GM18519 (cell line): ENCODE measurements around the gene SCP2.

Experiments
- ATAC-seq: cut with Tn5 transposase; IDR thresholded peaks from one replicate; pipeline ENCODE4 v1.9.1; 2021; ENCODE audit warnings: mild to moderate bottlenecking, moderate library complexity; ENCODE audit not compliant: unreplicated experiment, low FRiP score

The SCP2 gene

DNA sequence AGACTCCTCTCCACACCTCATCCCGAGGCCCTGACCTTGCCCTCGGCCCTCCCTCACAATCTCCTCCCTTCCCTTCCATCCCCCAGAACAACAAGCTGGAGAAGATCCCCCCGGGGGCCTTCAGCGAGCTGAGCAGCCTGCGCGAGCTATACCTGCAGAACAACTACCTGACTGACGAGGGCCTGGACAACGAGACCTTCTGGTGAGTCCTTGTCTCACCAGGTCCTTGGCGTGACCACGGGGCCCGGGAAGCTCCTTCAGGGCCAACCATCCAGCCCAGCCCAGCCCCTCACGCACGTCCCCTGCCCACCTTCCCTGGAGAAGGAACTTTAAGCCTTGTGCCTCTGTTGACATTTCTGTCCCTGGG is 150.5 kb downstream of the SCP2 start:
- no peak for ATAC-seq

DNA sequence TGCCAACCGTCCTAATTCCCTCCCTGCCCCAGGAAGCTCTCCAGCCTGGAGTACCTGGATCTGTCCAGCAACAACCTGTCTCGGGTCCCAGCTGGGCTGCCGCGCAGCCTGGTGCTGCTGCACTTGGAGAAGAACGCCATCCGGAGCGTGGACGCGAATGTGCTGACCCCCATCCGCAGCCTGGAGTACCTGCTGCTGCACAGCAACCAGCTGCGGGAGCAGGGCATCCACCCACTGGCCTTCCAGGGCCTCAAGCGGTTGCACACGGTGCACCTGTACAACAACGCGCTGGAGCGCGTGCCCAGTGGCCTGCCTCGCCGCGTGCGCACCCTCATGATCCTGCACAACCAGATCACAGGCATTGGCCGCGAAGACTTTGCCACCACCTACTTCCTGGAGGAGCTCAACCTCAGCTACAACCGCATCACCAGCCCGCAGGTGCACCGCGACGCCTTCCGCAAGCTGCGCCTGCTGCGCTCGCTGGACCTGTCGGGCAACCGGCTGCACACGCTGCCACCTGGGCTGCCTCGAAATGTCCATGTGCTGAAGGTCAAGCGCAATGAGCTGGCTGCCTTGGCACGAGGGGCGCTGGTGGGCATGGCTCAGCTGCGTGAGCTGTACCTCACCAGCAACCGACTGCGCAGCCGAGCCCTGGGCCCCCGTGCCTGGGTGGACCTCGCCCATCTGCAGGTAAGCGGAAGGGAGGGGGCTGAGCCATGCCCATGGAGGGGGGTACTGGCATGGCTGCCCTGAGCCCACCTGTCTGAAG is 151.4 kb downstream of the SCP2 start:
- ATAC-seq: no peak

DNA sequence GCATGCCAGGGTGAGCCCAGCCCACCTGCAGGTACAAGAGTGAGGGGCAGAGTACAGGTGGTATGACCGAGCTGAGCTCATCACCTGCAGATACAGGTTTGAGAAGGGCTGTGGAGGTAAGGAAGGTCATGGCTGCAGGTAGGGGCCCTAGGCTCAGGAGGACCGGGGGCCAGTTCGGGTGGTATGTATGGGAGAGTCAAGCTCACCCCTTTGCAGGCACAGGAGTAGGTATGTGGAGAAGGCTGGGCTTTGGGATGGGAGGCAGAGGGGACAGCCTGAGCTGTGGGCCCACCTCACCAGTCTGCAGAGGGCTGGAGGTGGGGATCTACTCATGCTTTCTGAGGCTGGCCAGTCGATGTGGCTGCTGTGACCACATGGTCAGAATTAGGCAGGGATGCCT is 152.2 kb downstream of the SCP2 start:
- no peak for ATAC-seq

GRCh38 chr1:53080041-53080440 is 153.0 kb downstream of the SCP2 start:
- ATAC-seq: no peak

DNA sequence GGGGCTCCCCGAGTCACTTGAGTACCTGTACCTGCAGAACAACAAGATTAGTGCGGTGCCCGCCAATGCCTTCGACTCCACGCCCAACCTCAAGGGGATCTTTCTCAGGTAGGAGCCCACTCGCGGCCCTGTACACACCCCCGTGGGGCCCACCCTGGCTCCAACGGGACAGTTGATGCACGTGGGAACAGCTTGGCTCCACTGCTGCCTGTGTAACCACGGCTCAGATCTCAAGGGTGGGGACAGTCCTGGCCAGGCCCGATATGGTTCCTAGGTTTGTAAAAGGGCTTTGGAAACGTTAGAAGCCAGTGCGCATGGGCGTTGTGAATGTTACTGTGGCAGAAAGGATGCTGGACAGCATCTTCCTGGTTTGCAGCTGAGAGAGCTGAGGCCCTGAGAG is 153.7 kb downstream of the SCP2 start:
- ATAC-seq: no peak

GRCh38 chr1:53081384-53082066 is 154.4 kb downstream of the SCP2 start:
- ATAC-seq: no peak

DNA sequence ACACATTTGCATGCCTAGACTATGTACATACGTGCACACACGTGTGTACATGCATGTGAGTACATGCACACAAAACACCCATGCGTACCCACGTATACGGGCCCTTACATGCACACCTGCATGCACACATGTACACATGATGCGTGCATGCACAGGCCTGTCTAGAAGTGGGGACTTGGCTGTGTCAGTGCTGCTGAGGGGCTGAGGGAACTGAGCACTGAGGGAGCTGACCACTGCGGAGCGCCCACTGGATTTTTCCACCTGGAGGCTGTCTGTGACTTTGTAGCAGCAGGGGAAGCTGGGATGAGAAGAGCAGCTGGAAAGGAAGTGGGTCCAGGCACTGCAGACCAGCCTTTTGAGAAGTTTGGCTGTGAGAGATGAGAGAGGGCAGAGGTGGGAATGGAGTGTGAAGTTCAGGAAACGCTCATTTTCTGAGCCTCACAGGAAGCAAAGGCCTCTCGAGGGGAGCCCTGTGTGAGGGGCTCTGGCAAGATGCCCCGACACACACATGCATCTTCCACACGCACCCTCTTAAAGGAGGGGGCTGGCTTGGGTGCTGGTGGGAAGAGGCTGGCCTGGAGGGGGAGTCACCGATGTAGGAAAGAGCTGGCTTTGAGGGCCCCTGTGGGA is 155.9 kb downstream of the SCP2 start:
- ATAC-seq: no peak

DNA sequence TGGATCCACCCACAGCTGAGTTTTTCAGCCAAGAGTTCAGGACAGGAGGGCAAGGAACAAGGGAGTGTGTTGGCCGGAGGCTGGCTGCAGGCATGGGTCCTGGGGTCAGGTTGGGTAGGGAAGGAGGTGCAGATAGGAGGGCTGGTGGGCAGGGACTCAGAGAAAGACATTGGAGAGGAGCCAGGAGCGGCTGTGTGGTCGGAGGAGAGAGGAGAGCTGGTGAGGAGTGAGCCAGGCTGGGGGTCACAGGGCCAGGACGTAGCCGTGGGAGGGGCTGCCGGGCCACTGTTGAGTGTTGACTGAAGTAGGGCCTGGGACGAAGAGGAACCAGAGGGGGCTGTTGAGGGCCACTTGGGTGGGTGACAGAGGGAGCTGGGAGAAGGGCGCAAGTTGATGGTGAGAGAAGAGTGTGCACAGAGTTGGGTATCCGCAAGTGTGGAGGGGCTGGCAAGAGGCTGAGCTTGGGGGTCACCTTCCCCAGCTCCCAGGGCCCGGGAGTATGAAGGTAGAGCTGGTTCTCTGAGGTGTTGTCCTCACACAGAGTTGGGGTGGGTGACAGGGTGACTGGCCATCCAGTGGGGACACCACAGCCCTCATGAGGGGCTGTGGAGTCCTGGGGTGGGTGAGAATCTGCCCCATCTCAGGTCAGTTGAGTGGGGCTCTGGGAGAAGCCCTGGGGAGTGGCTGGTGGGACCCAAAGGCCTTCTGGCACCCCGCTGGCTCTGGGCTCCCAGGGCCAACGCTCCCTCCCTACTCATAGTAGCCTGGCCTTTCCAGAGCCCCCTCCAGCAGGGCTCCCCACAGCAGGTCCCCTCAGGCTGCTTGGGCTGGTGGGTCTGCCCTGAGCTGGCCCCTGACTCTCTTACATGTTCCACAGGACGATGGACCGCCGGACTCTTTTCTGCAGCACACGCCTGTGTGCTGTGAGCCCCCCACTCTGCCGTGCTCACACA is 156.8 kb downstream of the SCP2 start:
- no peak for ATAC-seq

- no peak for ATAC-seq
These were observed 157.5 kb downstream of the SCP2 start for GRCh38 chr1:53084589-53084971.

DNA sequence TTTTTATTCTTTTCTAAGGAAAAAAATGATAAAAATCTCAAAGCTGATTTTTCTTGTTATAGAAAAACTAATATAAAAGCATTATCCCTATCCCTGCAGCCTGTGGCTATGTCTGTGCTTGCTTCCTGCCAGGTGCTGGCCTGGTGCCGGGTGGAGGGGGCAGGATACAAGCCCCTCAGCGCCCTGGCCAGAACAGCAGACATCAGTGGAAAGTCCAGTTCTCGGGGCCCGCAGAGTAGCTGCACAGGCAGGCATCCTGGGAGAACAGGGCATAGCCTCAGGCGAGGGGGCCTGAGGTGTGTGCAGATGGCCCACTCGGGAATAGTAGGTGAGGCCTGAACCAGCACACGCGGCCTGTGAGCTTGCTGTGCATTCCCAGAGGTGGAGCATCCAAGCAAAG is 158.3 kb downstream of the SCP2 start:
- ATAC-seq: no peak

GRCh38 chr1:53086491-53087070 is 159.5 kb downstream of the SCP2 start:
- no peak for ATAC-seq

DNA sequence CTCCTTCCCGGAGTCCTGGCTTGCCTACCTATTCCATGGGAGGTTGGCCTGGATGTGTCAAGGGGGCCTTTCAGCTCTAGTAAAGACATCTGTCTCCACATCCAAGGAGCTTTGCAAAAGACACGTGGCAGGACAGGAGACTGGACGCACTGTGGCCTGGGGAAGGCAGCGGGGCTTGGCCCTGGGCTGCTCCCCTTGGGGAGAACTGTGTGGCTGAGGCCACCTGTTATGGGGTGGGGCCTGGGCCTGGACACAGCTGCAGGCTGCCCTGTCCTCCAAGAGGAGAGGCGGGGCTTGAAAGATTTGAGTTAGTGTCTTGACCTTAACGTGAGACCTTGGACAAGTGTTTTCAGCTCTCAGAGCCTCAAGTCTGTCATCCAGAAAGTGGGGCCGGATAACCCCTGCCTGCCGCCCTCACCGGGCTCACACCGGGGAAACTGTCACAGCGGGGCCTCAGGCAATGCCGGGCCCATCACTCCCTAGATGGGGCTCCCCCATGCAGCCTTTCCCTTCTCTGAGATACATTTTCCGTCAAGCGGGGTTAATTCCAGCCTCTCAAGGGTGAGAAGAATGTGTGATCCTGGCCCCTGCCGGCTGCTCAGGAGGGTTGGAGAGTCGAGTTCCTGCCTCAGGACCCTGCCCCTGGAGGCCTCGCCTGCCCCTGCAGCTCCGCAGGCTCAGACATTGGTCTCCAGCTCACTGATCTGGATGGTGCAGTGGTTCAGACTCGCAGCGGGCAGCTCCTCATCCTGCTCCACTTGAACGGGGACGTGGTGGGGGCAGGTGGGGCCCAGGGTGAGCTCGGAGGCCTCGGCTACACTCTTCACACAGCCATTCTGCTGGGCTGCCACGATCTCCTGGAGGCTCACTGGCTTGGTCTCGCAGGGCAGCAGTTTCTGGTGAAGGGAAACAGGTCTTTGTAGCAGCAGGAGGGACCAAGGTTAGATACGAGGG is 160.5 kb downstream of the SCP2 start:
- no peak for ATAC-seq

DNA sequence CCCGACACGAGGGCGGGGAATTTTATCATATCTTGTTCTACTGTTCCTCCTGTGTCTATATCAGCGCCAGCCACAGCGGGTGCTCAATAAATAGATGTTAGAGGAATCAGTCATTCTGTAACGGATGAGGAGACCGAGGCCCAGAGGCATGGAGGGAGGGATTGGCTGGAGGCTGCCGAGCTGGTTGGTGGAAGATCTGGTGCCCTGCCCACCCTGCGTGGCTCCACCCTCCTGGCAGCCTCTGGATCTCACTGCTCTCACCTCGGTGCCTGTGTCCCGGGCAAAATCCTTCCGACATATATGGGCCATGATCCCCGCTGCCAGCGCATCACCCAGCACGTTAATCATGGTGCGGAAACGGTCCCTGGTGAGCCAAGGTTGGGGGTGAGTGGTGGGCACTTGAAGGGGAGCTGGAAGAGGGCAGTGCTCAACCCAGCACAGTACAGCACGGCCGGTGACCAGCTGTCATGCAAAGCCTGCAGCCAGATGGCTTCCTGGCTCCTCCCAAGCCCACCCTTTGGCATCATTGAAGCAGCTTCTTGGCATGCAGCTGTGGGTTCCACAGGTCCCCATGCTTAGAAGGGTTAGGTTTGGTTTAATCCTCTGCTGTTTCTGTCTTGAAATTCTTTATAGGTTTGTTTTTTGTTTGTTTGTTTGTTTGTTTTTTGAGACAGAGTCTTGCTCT is 161.7 kb downstream of the SCP2 start:
- no peak for ATAC-seq

GRCh38 chr1:53089478-53090226 is 162.6 kb downstream of the SCP2 start:
- ATAC-seq: no peak

GRCh38 chr1:53090227-53091147 is 163.4 kb downstream of the SCP2 start:
- no peak for ATAC-seq

DNA sequence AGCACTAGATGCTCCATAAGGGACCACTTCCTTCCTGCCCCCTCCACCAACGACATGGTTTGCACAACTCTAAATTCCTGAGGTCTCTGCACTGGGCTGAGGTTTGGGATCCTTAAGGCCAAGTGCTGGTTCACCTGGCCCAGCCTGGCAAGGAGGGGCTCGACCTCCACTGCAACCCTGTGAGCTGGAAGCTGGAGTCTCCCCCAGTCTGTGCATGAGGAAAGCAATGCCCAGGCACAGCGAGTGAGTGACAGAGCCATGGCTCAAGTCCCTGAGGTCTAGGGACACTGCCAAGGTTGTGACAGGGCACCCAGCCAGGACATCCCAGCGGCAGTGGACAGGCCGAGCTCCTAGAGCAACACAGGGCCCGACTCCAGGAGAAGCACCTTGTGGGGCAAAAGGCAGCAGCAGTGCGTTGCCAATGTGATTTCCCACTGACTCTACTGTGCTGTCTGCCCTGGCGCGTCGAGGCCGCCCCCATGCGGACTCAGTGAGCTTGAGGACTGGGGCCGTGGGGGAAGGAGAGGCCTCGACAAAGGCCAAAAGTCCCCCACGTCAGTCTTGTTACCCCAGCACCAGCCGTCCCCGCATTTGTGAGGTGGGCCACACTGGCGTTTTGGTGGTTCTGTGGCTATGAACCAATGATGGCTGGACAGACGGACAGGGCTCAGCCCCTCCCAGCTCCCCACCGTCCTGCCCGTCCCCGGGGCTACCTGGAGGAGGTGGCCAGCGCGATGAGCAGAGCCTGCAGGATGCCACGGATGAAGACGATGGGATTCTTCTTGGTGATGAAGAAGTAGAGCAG is 165.0 kb downstream of the SCP2 start:
- ATAC-seq: no peak
